ENCODE measurements around the gene TMEM182.

The TMEM182 gene

GRCh38 chr2:102749938-102750337 lies 11.9 kb upstream of the TMEM182 start:
- DNase-seq (no peak), ATAC-seq (no peak)
- Mint-ChIP-seq H3K4me3 (no peak overlapping the region), H3K36me3 (ENCODE audit: low read depth) (peaks cover under 1% of the 10 kb centered on the region), H3K27ac (no peak overlapping the region), H3K4me1 (no peaks in the 10 kb centered on the region), H3K9me3 (peaks cover 2% of the 10 kb centered on the region), H3K27me3 (no peaks in the 10 kb centered on the region)

GRCh38 chr2:102753563-102754159 lies 8.2 kb upstream of the TMEM182 start:
- no peaks in the 10 kb centered on the region for H3K27me3 Mint-ChIP-seq
- H3K27ac Mint-ChIP-seq = no peak overlapping the region
- no peaks in the 10 kb centered on the region for H3K4me1 Mint-ChIP-seq
- peaks cover 5% of the 10 kb centered on the region for H3K36me3 Mint-ChIP-seq (ENCODE audit: low read depth)
- peak; percentile 36 for ATAC-seq
- H3K9me3 Mint-ChIP-seq = no peaks in the 10 kb centered on the region
- no peak overlapping the region for H3K4me3 Mint-ChIP-seq
- peak; percentile 18 for DNase-seq

GRCh38 chr2:102754456-102755145 lies 7.2 kb upstream of the TMEM182 start:
- H3K4me3 Mint-ChIP-seq = no peak overlapping the region
- DNase-seq (no peak), ATAC-seq (no peak)
- H3K27ac Mint-ChIP-seq = no peak overlapping the region
- H3K9me3 Mint-ChIP-seq = no peaks in the 10 kb centered on the region
- H3K4me1 Mint-ChIP-seq = no peaks in the 10 kb centered on the region
- no peaks in the 10 kb centered on the region for H3K27me3 Mint-ChIP-seq
- peaks cover 5% of the 10 kb centered on the region for H3K36me3 Mint-ChIP-seq (ENCODE audit: low read depth)

DNA sequence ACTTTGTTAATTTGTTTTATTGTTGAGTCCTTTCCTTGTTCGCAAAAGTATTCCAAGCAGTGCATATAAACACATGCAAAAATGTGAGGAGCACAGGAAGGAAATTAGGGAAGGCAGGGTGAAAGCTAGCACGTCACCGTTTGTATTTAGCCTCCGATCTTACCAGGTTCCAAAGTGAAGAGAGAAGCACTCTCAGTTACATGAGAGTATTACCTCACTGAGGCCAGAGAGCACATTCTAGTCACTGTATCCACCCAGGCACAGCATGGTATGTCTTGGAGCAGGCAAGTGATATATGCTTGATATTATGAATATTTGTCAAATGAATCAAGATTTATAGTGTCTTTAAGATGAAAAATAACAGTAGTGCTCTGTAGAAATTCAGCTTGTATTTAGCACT lies 6.5 kb upstream of the TMEM182 start:
- DNase-seq = no peak
- no peak overlapping the region for H3K27ac Mint-ChIP-seq
- no peaks in the 10 kb centered on the region for H3K27me3 Mint-ChIP-seq
- peaks cover 5% of the 10 kb centered on the region for H3K36me3 Mint-ChIP-seq (ENCODE audit: low read depth)
- no peaks in the 10 kb centered on the region for H3K9me3 Mint-ChIP-seq
- ATAC-seq = no peak
- H3K4me1 Mint-ChIP-seq = no peaks in the 10 kb centered on the region
- no peak overlapping the region for H3K4me3 Mint-ChIP-seq

GRCh38 chr2:102758439-102758838 lies 3.4 kb upstream of the TMEM182 start:
- H3K36me3 Mint-ChIP-seq (ENCODE audit: low read depth) = peaks cover 6% of the 10 kb centered on the region
- DNase-seq = no peak
- no peak overlapping the region for H3K4me3 Mint-ChIP-seq
- ATAC-seq = no peak
- no peaks in the 10 kb centered on the region for H3K27me3 Mint-ChIP-seq
- no peaks in the 10 kb centered on the region for H3K4me1 Mint-ChIP-seq
- no peaks in the 10 kb centered on the region for H3K9me3 Mint-ChIP-seq
- H3K27ac Mint-ChIP-seq = no peak overlapping the region

DNA sequence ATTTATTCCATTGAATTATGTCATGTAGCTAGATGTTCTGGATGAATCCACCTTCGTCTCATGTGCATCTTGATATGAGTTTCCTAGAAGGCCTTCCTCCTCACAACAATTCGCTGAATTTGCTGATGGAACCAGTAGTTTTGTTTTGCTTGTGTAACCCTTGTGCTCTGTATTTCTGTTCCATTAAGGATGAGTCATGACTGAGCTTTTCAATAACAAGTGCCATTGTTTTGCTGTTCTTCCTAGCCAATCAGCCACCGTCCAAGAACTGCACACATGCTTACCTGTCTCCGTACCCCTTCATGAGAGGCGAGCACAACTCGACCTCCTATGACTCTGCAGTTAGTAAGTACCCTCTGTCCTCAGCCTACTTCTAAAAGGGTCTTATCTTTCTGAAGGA lies 2.3 kb downstream of the TMEM182 start:
- Mint-ChIP-seq H3K4me3 (no peak overlapping the region), H3K4me1 (no peaks in the 10 kb centered on the region), H3K27ac (no peak overlapping the region), H3K27me3 (no peaks in the 10 kb centered on the region), H3K9me3 (no peaks in the 10 kb centered on the region), H3K36me3 (ENCODE audit: low read depth) (peaks cover 19% of the 10 kb centered on the region)
- ATAC-seq (no peak), DNase-seq (no peak)

- no peaks in the 10 kb centered on the region for H3K27me3 Mint-ChIP-seq
- H3K4me3 Mint-ChIP-seq = no peak overlapping the region
- H3K9me3 Mint-ChIP-seq = no peaks in the 10 kb centered on the region
- no peak for DNase-seq
- H3K27ac Mint-ChIP-seq = no peak overlapping the region
- no peaks in the 10 kb centered on the region for H3K4me1 Mint-ChIP-seq
- H3K36me3 Mint-ChIP-seq (ENCODE audit: low read depth) = peaks cover 23% of the 10 kb centered on the region
- ATAC-seq = no peak
These were observed 3.2 kb downstream of the TMEM182 start for GRCh38 chr2:102765061-102765460.

GRCh38 chr2:102768253-102768652 lies 6.4 kb downstream of the TMEM182 start:
- DNase-seq (no peak), ATAC-seq (no peak)
- Mint-ChIP-seq H3K36me3 (ENCODE audit: low read depth) (peaks cover 21% of the 10 kb centered on the region), H3K4me1 (no peaks in the 10 kb centered on the region), H3K27ac (no peak overlapping the region), H3K27me3 (no peaks in the 10 kb centered on the region), H3K4me3 (no peak overlapping the region), H3K9me3 (no peaks in the 10 kb centered on the region)

DNA sequence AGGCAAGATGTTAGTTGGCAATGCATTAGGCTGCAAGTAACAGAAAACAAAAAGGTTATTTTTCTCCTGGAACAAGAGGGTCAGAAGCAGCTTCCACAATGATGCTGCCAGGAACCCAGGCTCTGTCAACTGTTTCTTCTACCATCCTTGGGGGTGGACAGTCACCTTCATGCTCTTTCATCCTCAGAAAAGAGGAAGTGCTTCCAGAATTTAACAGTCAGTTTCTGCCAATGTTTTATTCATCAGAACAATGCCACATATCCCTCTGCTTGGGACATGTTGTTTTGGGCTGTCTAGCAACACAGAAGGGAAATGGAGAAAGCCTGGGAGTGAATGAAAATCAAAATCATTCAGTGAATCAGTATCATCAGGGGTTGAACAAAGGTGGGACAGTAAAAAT lies 7.1 kb downstream of the TMEM182 start:
- H3K36me3 Mint-ChIP-seq (ENCODE audit: low read depth) = peaks cover 23% of the 10 kb centered on the region
- no peak for ATAC-seq

GRCh38 chr2:102770506-102770905 lies 8.7 kb downstream of the TMEM182 start:
- H3K9me3 Mint-ChIP-seq = no peaks in the 10 kb centered on the region
- no peak overlapping the region for H3K27ac Mint-ChIP-seq
- ATAC-seq (no peak), DNase-seq (no peak)
- no peak overlapping the region for H3K4me3 Mint-ChIP-seq
- H3K4me1 Mint-ChIP-seq = no peaks in the 10 kb centered on the region
- H3K27me3 Mint-ChIP-seq = no peaks in the 10 kb centered on the region
- H3K36me3 Mint-ChIP-seq (ENCODE audit: low read depth) = peaks cover 20% of the 10 kb centered on the region

More for the DNA sequence above, 7.1 kb downstream of the TMEM182 start:
- H3K27me3 Mint-ChIP-seq = no peaks in the 10 kb centered on the region
- no peak for DNase-seq
- no peak overlapping the region for H3K27ac Mint-ChIP-seq
- H3K4me3 Mint-ChIP-seq = no peak overlapping the region
- H3K9me3 Mint-ChIP-seq = no peaks in the 10 kb centered on the region
- H3K4me1 Mint-ChIP-seq = no peaks in the 10 kb centered on the region

DNA sequence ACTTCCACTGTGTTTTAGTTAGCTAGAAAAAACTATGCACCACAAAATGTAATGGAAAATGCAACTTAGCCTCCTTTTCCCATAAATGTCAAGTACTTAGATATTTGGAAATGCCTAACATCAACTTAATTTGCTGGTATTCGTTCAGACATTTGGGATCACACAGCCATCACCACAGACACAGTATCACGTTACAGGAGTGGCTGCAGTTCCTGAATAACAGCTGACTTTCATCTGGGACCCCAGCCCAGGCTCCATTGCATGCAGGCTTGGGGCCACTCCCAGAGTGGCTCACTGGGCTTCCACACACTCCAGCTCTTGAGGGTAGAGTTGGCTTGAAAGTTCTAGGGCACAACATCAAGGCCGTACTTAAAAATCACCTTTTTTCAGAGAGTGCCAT lies 9.3 kb downstream of the TMEM182 start:
- Mint-ChIP-seq H3K4me1 (no peaks in the 10 kb centered on the region), H3K36me3 (ENCODE audit: low read depth) (peaks cover 19% of the 10 kb centered on the region), H3K27me3 (no peaks in the 10 kb centered on the region), H3K9me3 (no peaks in the 10 kb centered on the region), H3K27ac (no peak overlapping the region), H3K4me3 (no peak overlapping the region)
- no peak for DNase-seq
- no peak for ATAC-seq

GRCh38 chr2:102772659-102773058 lies 10.8 kb downstream of the TMEM182 start:
- ATAC-seq = no peak
- Mint-ChIP-seq H3K36me3 (ENCODE audit: low read depth) (peaks cover 19% of the 10 kb centered on the region), H3K27me3 (no peaks in the 10 kb centered on the region)

GRCh38 chr2:102773149-102773705 lies 11.4 kb downstream of the TMEM182 start:
- DNase-seq = no peak
- peaks cover 14% of the 10 kb centered on the region for H3K36me3 Mint-ChIP-seq (ENCODE audit: low read depth)
- no peak overlapping the region for H3K27ac Mint-ChIP-seq
- no peak overlapping the region for H3K4me3 Mint-ChIP-seq
- ATAC-seq = no peak
- no peaks in the 10 kb centered on the region for H3K9me3 Mint-ChIP-seq
- no peaks in the 10 kb centered on the region for H3K4me1 Mint-ChIP-seq
- no peaks in the 10 kb centered on the region for H3K27me3 Mint-ChIP-seq

More at GRCh38 chr2:102772659-102773058, 10.8 kb downstream of the TMEM182 start:
- H3K27ac Mint-ChIP-seq = no peak overlapping the region
- no peaks in the 10 kb centered on the region for H3K4me1 Mint-ChIP-seq
- DNase-seq = no peak
- no peaks in the 10 kb centered on the region for H3K9me3 Mint-ChIP-seq
- H3K4me3 Mint-ChIP-seq = no peak overlapping the region

GRCh38 chr2:102778260-102778659 lies 16.4 kb downstream of the TMEM182 start:
- no peak for ATAC-seq
- H3K9me3 Mint-ChIP-seq = no peaks in the 10 kb centered on the region
- no peak for DNase-seq
- no peak overlapping the region for H3K27ac Mint-ChIP-seq
- peaks cover 7% of the 10 kb centered on the region for H3K36me3 Mint-ChIP-seq (ENCODE audit: low read depth)
- peaks cover 5% of the 10 kb centered on the region for H3K4me1 Mint-ChIP-seq
- no peaks in the 10 kb centered on the region for H3K27me3 Mint-ChIP-seq
- no peak overlapping the region for H3K4me3 Mint-ChIP-seq

GRCh38 chr2:102780467-102780866 lies 18.6 kb downstream of the TMEM182 start:
- Mint-ChIP-seq H3K36me3 (ENCODE audit: low read depth) (peaks cover 7% of the 10 kb centered on the region), H3K27ac (no peak overlapping the region), H3K4me3 (no peak overlapping the region), H3K27me3 (no peaks in the 10 kb centered on the region), H3K4me1 (peaks cover 5% of the 10 kb centered on the region), H3K9me3 (no peaks in the 10 kb centered on the region)
- DNase-seq = no peak
- ATAC-seq = no peak
